DOHH2 (cell line): ENCODE data around the gene SLFN5.

Experiments used
- EZH2phosphoT487 ChIP-seq: fragments of 200-600 bp; sonication (generic); IDR thresholded peaks from 2 replicates; pipeline ENCODE4 v1.6.1; 2017; ENCODE audit warnings: borderline replicate concordance, mild to moderate bottlenecking, antibody characterized with exemption, low read length, moderate library complexity, mixed read lengths
- TF ChIP-seq, protein P1 (sequence below): fragments of 200-600 bp; sonication (generic); IDR thresholded peaks from one replicate; pipeline ENCODE4 v1.5.1; 2014; ENCODE audit warnings: antibody characterized with exemption, mild to moderate bottlenecking, low read depth, low read length; ENCODE audit not compliant: poor library complexity, severe bottlenecking

DNA sequence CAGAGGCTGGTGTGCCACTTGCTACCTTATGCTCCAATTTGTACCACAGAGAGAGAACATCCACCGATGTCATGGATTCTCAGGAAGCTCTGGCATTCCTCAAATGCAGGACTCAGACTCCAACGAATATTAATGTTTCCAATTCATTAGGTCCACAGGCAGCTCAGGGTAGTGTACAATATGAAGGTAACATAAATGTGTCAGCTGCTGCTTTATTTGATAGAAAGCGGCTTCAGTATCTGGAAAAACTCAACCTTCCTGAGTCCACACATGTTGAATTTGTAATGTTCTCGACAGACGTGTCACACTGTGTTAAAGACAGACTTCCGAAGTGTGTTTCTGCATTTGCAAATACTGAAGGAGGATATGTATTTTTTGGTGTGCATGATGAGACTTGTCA lies 16.1 kb downstream of the SLFN5 start:
- TF ChIP-seq, protein P1, sequence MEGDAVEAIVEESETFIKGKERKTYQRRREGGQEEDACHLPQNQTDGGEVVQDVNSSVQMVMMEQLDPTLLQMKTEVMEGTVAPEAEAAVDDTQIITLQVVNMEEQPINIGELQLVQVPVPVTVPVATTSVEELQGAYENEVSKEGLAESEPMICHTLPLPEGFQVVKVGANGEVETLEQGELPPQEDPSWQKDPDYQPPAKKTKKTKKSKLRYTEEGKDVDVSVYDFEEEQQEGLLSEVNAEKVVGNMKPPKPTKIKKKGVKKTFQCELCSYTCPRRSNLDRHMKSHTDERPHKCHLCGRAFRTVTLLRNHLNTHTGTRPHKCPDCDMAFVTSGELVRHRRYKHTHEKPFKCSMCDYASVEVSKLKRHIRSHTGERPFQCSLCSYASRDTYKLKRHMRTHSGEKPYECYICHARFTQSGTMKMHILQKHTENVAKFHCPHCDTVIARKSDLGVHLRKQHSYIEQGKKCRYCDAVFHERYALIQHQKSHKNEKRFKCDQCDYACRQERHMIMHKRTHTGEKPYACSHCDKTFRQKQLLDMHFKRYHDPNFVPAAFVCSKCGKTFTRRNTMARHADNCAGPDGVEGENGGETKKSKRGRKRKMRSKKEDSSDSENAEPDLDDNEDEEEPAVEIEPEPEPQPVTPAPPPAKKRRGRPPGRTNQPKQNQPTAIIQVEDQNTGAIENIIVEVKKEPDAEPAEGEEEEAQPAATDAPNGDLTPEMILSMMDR: no peak
- TF ChIP-seq EZH2phosphoT487: no peak
